NB4 (cell line): ENCODE measurements around the gene ADD1.

Experiments
- MYC ChIP-seq: IDR thresholded peaks from 2 replicates; pipeline ENCODE4 v1.6.1; 2011; ENCODE audit warnings: low read depth, low read length
- POLR2A ChIP-seq: IDR thresholded peaks from 2 replicates; pipeline ENCODE4 v1.6.1; 2011; ENCODE audit warnings: mild to moderate bottlenecking; ENCODE audit not compliant: insufficient read length; ENCODE audit errors: extremely low read depth
- TF ChIP-seq, protein P1 (sequence below): IDR thresholded peaks from 2 replicates; pipeline ENCODE4 v1.6.1; 2011; ENCODE audit warnings: low read depth, low read length
- TF ChIP-seq, protein P2 (sequence below): IDR thresholded peaks from one replicate; pipeline ENCODE4 v1.5.1; 2012; ENCODE audit warnings: low read depth, low read length

- TF ChIP-seq, protein P1, sequence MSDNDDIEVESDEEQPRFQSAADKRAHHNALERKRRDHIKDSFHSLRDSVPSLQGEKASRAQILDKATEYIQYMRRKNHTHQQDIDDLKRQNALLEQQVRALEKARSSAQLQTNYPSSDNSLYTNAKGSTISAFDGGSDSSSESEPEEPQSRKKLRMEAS: no peak
- TF ChIP-seq POLR2A (no peak), MYC (no peak)
- TF ChIP-seq, protein P2, sequence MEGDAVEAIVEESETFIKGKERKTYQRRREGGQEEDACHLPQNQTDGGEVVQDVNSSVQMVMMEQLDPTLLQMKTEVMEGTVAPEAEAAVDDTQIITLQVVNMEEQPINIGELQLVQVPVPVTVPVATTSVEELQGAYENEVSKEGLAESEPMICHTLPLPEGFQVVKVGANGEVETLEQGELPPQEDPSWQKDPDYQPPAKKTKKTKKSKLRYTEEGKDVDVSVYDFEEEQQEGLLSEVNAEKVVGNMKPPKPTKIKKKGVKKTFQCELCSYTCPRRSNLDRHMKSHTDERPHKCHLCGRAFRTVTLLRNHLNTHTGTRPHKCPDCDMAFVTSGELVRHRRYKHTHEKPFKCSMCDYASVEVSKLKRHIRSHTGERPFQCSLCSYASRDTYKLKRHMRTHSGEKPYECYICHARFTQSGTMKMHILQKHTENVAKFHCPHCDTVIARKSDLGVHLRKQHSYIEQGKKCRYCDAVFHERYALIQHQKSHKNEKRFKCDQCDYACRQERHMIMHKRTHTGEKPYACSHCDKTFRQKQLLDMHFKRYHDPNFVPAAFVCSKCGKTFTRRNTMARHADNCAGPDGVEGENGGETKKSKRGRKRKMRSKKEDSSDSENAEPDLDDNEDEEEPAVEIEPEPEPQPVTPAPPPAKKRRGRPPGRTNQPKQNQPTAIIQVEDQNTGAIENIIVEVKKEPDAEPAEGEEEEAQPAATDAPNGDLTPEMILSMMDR: no peak
Observed at GRCh38 chr4:2827071-2827873, 16.4 kb upstream of the ADD1 start.
